Choroid plexus epithelial cell (primary cell): Measurements from ENCODE around the gene CRTC1.

ENCODE experiments used
- DNase-seq: peaks from one replicate; pipeline ENCODE4 v3.0.0-alpha.2; 2010; ENCODE audit warnings: low read depth
- H3K4me3 ChIP-seq: 2 replicates; pipeline ENCODE4 v1.5.1; 2011; ENCODE audit warnings: low read depth, mild to moderate bottlenecking, control low read depth, low read length, moderate library complexity
- TF ChIP-seq, protein P1 (sequence below): conservative IDR thresholded peaks from 2 replicates; pipeline ENCODE4 v1.5.1; 2011; ENCODE audit warnings: low read depth, mild to moderate bottlenecking, control low read depth, inconsistent platforms, low read length, moderate library complexity

Gene CRTC1

DNA sequence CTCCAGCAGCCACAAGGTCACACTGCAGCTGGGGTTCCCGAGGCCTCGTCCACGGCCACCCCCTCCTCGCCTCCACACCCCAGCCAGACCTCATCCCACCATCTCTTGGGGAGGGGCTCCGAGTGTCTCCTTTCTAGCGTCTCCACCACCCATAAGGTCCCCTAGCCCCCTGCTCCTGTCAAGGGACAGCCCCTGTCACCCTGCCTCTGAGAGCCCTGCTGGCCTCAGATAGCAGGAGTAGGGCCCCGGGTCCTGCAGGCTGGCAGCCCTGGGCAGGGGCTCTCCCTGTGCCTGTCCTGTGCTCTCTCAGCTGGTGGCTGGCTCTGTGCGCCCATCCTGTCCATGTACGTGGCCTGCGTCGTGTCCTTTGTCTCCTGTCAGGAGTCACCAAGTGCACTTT lies 90.6 kb downstream of the CRTC1 start:
- DNase-seq: no peak
- no peak overlapping the region for H3K4me3 ChIP-seq
- TF ChIP-seq, protein P1, sequence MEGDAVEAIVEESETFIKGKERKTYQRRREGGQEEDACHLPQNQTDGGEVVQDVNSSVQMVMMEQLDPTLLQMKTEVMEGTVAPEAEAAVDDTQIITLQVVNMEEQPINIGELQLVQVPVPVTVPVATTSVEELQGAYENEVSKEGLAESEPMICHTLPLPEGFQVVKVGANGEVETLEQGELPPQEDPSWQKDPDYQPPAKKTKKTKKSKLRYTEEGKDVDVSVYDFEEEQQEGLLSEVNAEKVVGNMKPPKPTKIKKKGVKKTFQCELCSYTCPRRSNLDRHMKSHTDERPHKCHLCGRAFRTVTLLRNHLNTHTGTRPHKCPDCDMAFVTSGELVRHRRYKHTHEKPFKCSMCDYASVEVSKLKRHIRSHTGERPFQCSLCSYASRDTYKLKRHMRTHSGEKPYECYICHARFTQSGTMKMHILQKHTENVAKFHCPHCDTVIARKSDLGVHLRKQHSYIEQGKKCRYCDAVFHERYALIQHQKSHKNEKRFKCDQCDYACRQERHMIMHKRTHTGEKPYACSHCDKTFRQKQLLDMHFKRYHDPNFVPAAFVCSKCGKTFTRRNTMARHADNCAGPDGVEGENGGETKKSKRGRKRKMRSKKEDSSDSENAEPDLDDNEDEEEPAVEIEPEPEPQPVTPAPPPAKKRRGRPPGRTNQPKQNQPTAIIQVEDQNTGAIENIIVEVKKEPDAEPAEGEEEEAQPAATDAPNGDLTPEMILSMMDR: no peak

- DNase-seq: no peak
- H3K4me3 ChIP-seq: no peak overlapping the region
- TF ChIP-seq, protein P1: no peak
Observed at GRCh38 chr19:18774782-18775444, 91.4 kb downstream of the CRTC1 start.

- H3K4me3 ChIP-seq: no peak overlapping the region
- peak; percentile 48 for DNase-seq
- TF ChIP-seq, protein P1: no peak
Observed at GRCh38 chr19:18775586-18776287, 92.3 kb downstream of the CRTC1 start.

DNA sequence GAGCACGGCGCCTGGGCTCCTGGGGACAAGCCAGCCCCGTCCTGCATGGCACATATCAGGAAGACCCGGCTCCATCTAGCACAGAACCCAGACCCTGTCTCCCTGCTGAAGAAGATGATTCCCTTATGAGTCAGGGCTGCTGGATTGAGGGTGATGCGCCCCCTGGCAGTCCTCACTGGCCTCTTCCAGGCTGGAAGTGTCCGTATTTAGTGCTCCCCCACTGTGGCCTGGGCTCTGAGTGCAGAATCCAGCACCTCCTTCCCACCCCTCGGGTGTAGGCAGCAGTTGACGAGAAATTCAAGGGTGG lies 92.8 kb downstream of the CRTC1 start:
- TF ChIP-seq, protein P1: peak; percentile 62
- peak; percentile 55 for DNase-seq
- no peak overlapping the region for H3K4me3 ChIP-seq

- TF ChIP-seq, protein P1: no peak
- no peak for DNase-seq
- H3K4me3 ChIP-seq: no peak overlapping the region
Observed at GRCh38 chr19:18776736-18777135, 93.3 kb downstream of the CRTC1 start.

- no peak for DNase-seq
- H3K4me3 ChIP-seq: peak overlapping the region; percentile 10
- TF ChIP-seq, protein P1: no peak
Observed at GRCh38 chr19:18777301-18778075, 94.0 kb downstream of the CRTC1 start.

- TF ChIP-seq, protein P1: no peak
- H3K4me3 ChIP-seq: no peak overlapping the region
- DNase-seq: no peak
Observed at GRCh38 chr19:18778076-18778389, 94.6 kb downstream of the CRTC1 start.
